ENCODE data around the gene ARSD.
"Not testable (repeated sequence)": the region's sequence is repeated elsewhere in the genome, so short reads cannot be mapped to it uniquely, and the experiment has no call there.

Gene ARSD

GRCh38 chrX:2898846-2899512 lies 30.2 kb downstream of the ARSD start:
- DNase-seq (ENCODE audit: low read depth): no peak
- no peak for TF ChIP-seq CTCF (conservative IDR thresholded peaks at IDR 0.05; ENCODE audit: low read depth, low read length)
- H3K4me3 ChIP-seq (ENCODE audit: low read depth, low read length): no peak overlapping the region

- H3K4me3 ChIP-seq (ENCODE audit: low read depth, low read length): not testable (repeated sequence)
- DNase-seq (ENCODE audit: low read depth): peak; percentile 19
Observed at GRCh38 chrX:2897690-2898623, 31.2 kb downstream of the ARSD start.

- DNase-seq (ENCODE audit: low read depth): no peak
- TF ChIP-seq CTCF (conservative IDR thresholded peaks at IDR 0.05; ENCODE audit: low read depth, low read length): no peak
- no peak overlapping the region for H3K4me3 ChIP-seq (ENCODE audit: low read depth, low read length)
Observed at GRCh38 chrX:2897311-2897689, 31.8 kb downstream of the ARSD start.

GRCh38 chrX:2894885-2895292 lies 34.2 kb downstream of the ARSD start:
- H3K4me3 ChIP-seq (ENCODE audit: low read depth, low read length): no peak overlapping the region
- DNase-seq (ENCODE audit: low read depth): peak; percentile 41
- TF ChIP-seq CTCF (conservative IDR thresholded peaks at IDR 0.05; ENCODE audit: low read depth, low read length): no peak

GRCh38 chrX:2892816-2893215 lies 36.3 kb downstream of the ARSD start:
- no peak for TF ChIP-seq CTCF (conservative IDR thresholded peaks at IDR 0.05; ENCODE audit: low read depth, low read length)
- H3K4me3 ChIP-seq (ENCODE audit: low read depth, low read length): no peak overlapping the region
- DNase-seq (ENCODE audit: low read depth): no peak

GRCh38 chrX:2890536-2891460 lies 38.3 kb downstream of the ARSD start:
- not testable (repeated sequence) for DNase-seq (ENCODE audit: low read depth); H3K4me3 ChIP-seq (ENCODE audit: low read depth, low read length)

GRCh38 chrX:2889706-2890490 lies 39.2 kb downstream of the ARSD start:
- TF ChIP-seq CTCF (conservative IDR thresholded peaks at IDR 0.05; ENCODE audit: low read depth, low read length): peak; percentile 34
- peak overlapping the region; percentile 51 for H3K4me3 ChIP-seq (ENCODE audit: low read depth, low read length)
- not testable (repeated sequence) for DNase-seq (ENCODE audit: low read depth)

Measured in choroid plexus epithelial cell (primary cell).